Activated naive CD4-positive, alpha-beta T cell treated with anti-CD3 and anti-CD28 coated beads for 36 hours (primary cell): Measurements from ENCODE around the gene BPI. TPM values are rescaled to one million over a fixed set of nuclear protein-coding genes. Genes with fewer than 3 reads are reported as not detected.

Experiments
- CTCF ChIA-PET: fragments of 350-600 bp; sonication (Branson Sonifier 250); formaldehyde crosslinking; loops from one replicate; lab custom pipeline; 2021; ENCODE audit warnings: antibody characterized with exemption; lab: Charles Lee
- DNase-seq: peaks from one replicate; pipeline ENCODE4 v3.0.0-alpha.2; 2020
- H3K27ac Mint-ChIP-seq: one replicate; pipeline ENCODE4 v1.8.0; 2021; ENCODE audit warnings: mild to moderate bottlenecking, mixed read lengths
- H3K27me3 Mint-ChIP-seq: one replicate; pipeline ENCODE4 v1.8.0; 2021; ENCODE audit warnings: low read depth, mixed read lengths
- H3K36me3 Mint-ChIP-seq: one replicate; pipeline ENCODE4 v1.8.0; 2021; ENCODE audit warnings: low read depth, mixed read lengths
- H3K4me1 Mint-ChIP-seq: one replicate; pipeline ENCODE4 v1.8.0; 2021; ENCODE audit warnings: low read depth, mixed read lengths
- H3K4me3 Mint-ChIP-seq: one replicate; pipeline ENCODE4 v1.8.0; 2021; ENCODE audit warnings: mild to moderate bottlenecking, moderate library complexity, mixed read lengths
- H3K9me3 Mint-ChIP-seq: one replicate; pipeline ENCODE4 v1.8.0; 2021; ENCODE audit warnings: mixed read lengths
- intact Hi-C: fragments of 100-400 bp; cut with micrococcal nuclease; formaldehyde crosslinking; loops from one replicate; pipeline ENCODE4 v1.15.1; 2023
- total RNA-seq, 2 experiments: library from RNA; stranded (reverse); gene quantifications; one replicate each; pipeline ENCODE4 v1.2.3, GENCODE V29; 2021

Gene BPI
- total RNA-seq, 2 experiments from 2014 or later, result not detected

DNA sequence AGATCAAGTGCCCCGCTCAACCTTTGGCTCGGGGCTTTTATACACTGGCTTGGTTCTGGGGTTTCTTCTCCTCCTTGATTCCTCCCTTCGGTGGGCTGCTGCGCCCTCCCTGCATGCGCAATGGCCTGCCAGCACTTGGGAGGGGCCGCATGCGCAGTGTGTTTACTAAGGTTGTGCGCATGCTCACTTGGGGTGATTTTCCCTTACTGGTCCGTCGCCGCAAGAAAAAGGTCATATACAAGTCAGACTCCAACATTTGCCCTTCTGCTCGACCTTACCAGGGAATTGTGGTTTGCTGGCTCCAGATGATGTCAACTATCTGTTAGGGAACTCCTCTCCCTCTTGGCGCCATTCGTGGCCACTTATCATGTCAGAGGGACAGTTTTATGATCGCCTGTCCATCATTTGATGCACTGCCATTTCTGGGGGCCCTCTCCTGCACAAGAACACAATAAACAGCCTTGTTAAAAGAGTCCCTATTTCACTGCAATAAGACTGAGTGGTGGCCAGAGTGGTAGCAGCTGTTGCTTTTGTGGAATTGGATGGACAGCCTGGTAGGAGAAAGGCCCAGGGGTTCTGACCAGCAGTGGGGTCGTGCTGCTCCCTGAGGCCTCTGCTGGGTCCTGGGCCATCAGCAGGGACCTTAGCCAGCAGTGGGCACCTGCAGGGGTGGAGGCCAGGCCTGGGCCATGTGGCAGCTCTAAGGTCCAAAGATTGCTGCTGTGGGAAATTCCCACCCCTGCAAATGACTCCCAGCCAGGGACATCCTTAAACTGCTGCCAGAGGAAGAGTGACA is 39.6 kb downstream of the BPI start:
- no peaks in the 10 kb centered on the region for H3K4me1 Mint-ChIP-seq
- H3K9me3 Mint-ChIP-seq, result no peaks in the 10 kb centered on the region
- H3K27ac Mint-ChIP-seq, result no peak overlapping the region
- no peak for DNase-seq
- CTCF ChIA-PET, result no interaction called here
- peaks cover 3% of the 10 kb centered on the region for H3K27me3 Mint-ChIP-seq
- intact Hi-C loops, result no loop called here
- no peaks in the 10 kb centered on the region for H3K36me3 Mint-ChIP-seq
- H3K4me3 Mint-ChIP-seq, result no peak overlapping the region

GRCh38 chr20:38344107-38344701 is 40.2 kb downstream of the BPI start:
- intact Hi-C loops, result no loop called here
- Mint-ChIP-seq H3K27ac (no peak overlapping the region), H3K9me3 (no peaks in the 10 kb centered on the region), H3K4me3 (no peak overlapping the region), H3K36me3 (no peaks in the 10 kb centered on the region), H3K27me3 (peaks cover 3% of the 10 kb centered on the region), H3K4me1 (no peaks in the 10 kb centered on the region)
- CTCF ChIA-PET, result no interaction called here
- no peak for DNase-seq

DNA sequence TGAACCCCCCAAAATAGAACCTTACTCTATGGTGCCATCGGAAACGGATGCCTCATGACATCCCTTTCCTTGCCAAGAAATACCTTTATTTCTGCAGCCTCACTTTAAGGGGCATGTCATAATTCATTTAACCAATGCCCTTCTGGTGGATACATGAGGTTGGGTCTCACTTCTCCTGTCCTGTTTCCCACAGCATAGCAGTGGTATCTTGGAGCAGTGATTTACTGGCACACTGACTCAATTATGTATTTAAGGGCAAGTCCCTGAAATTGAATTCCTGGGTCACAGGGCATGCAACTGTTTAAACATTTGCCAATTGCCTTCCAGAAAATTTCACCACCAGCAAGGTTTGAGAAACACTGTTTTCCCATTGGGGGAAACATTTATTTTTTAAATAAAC is 41.7 kb downstream of the BPI start:
- CTCF ChIA-PET, result no interaction called here
- no peaks in the 10 kb centered on the region for H3K4me1 Mint-ChIP-seq
- H3K27ac Mint-ChIP-seq, result no peak overlapping the region
- DNase-seq, result no peak
- no peak overlapping the region for H3K4me3 Mint-ChIP-seq
- intact Hi-C loops, result no loop called here
- H3K36me3 Mint-ChIP-seq, result no peaks in the 10 kb centered on the region
- no peaks in the 10 kb centered on the region for H3K9me3 Mint-ChIP-seq
- peaks cover 2% of the 10 kb centered on the region for H3K27me3 Mint-ChIP-seq

DNA sequence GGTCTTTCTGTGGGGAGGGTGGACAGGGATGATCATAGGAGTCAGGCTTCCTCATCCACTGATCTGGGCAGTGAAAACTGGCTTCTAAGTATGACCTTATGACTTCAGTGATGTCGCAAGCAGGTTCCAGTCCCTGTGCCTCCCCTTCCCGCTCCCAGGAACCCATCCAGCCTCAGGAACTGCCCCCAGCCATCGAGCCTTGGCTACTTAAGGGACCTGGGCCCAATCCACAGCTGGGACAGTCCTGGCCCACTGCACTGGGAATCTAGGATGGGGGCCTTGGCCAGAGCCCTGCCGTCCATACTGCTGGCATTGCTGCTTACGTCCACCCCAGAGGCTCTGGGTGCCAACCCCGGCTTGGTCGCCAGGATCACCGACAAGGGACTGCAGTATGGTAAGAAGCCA is 42.3 kb downstream of the BPI start, which contains the start of gene LBP:
LBP (plus strand) TSS at position 236 of the 405 bp plus-strand sequence; CDS start at position 271, 35 bp downstream.
- intact Hi-C loops, result no loop called here
- H3K27me3 Mint-ChIP-seq, result no peaks in the 10 kb centered on the region
- no peak within 1 kb of the TSS for H3K4me3 Mint-ChIP-seq
- no peaks in the 10 kb centered on the region for H3K4me1 Mint-ChIP-seq
- no peaks in the 10 kb centered on the region for H3K36me3 Mint-ChIP-seq
- DNase-seq, result no peak
- no peak within 1 kb of the TSS for H3K27ac Mint-ChIP-seq
- CTCF ChIA-PET, result no interaction called here
- no peaks in the 10 kb centered on the region for H3K9me3 Mint-ChIP-seq

GRCh38 chr20:38346741-38347140 is 42.8 kb downstream of the BPI start:
- intact Hi-C loops, result no loop called here
- H3K9me3 Mint-ChIP-seq, result no peaks in the 10 kb centered on the region

DNA sequence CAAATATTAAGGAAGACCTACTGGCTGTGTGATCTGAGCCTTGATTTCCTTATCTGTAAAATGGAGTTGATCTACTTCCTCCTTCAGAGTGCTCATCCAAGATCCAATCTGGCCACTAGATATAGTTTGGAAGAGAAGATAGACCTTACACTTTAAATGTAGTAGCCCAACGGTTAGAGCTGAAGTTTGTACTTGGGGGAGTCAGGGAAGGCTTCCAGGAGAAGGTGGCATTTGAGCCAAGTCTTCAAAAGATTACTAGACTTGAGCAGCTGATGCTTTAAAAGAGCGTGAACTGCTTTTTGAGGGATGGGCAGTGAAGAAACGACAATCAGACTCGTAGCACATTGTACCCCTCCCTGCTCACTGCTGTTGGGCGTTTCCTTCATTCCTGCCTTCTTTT is 45.9 kb downstream of the BPI start:
- Mint-ChIP-seq H3K4me3 (no peak overlapping the region), H3K9me3 (no peaks in the 10 kb centered on the region), H3K36me3 (no peaks in the 10 kb centered on the region), H3K4me1 (no peaks in the 10 kb centered on the region), H3K27me3 (no peaks in the 10 kb centered on the region), H3K27ac (no peak overlapping the region)
- DNase-seq, result no peak
- intact Hi-C loops, result no loop called here
- CTCF ChIA-PET, result no interaction called here

More at GRCh38 chr20:38346741-38347140, 42.8 kb downstream of the BPI start:
- Mint-ChIP-seq H3K27ac (no peak overlapping the region), H3K4me1 (no peaks in the 10 kb centered on the region), H3K4me3 (no peak overlapping the region), H3K36me3 (no peaks in the 10 kb centered on the region), H3K27me3 (no peaks in the 10 kb centered on the region)
- CTCF ChIA-PET, result no interaction called here
- no peak for DNase-seq

- H3K9me3 Mint-ChIP-seq, result no peaks in the 10 kb centered on the region
- no peak overlapping the region for H3K27ac Mint-ChIP-seq
- H3K4me3 Mint-ChIP-seq, result no peak overlapping the region
Measured at GRCh38 chr20:38350879-38351775, 47.2 kb downstream of the BPI start.

GRCh38 chr20:38353316-38353715 is 49.4 kb downstream of the BPI start:
- CTCF ChIA-PET, result interaction anchor here (0.6 to 1.9 kb wide), 4 partner anchors 76 to 709 kb away, joined by 3 to 8 read pairs (median 3); no protein-coding TSS in a partner anchor
- Mint-ChIP-seq H3K4me1 (no peaks in the 10 kb centered on the region), H3K36me3 (no peaks in the 10 kb centered on the region), H3K4me3 (no peak overlapping the region), H3K27me3 (no peaks in the 10 kb centered on the region), H3K9me3 (no peaks in the 10 kb centered on the region), H3K27ac (no peak overlapping the region)
- no peak for DNase-seq
- intact Hi-C loops, result no loop called here

More at GRCh38 chr20:38350879-38351775, 47.2 kb downstream of the BPI start:
- CTCF ChIA-PET, result interaction anchor here (1.0 kb wide), 1 partner anchor 15 kb away, joined by 3 read pairs; no protein-coding TSS in a partner anchor
- intact Hi-C loops, result no loop called here
- H3K27me3 Mint-ChIP-seq, result no peaks in the 10 kb centered on the region
- H3K4me1 Mint-ChIP-seq, result no peaks in the 10 kb centered on the region
- H3K36me3 Mint-ChIP-seq, result no peaks in the 10 kb centered on the region
- DNase-seq, result no peak

- Mint-ChIP-seq H3K36me3 (no peaks in the 10 kb centered on the region), H3K27ac (no peak overlapping the region), H3K4me3 (no peak overlapping the region), H3K27me3 (no peaks in the 10 kb centered on the region), H3K4me1 (no peaks in the 10 kb centered on the region), H3K9me3 (no peaks in the 10 kb centered on the region)
- CTCF ChIA-PET, result interaction anchor here (0.7 to 1.9 kb wide), 3 partner anchors 100 to 281 kb away, joined by 3 to 8 read pairs (median 3); no protein-coding TSS in a partner anchor
- no peak for DNase-seq
- intact Hi-C loops, result no loop called here
Measured at GRCh38 chr20:38354227-38354626, 50.3 kb downstream of the BPI start.

DNA sequence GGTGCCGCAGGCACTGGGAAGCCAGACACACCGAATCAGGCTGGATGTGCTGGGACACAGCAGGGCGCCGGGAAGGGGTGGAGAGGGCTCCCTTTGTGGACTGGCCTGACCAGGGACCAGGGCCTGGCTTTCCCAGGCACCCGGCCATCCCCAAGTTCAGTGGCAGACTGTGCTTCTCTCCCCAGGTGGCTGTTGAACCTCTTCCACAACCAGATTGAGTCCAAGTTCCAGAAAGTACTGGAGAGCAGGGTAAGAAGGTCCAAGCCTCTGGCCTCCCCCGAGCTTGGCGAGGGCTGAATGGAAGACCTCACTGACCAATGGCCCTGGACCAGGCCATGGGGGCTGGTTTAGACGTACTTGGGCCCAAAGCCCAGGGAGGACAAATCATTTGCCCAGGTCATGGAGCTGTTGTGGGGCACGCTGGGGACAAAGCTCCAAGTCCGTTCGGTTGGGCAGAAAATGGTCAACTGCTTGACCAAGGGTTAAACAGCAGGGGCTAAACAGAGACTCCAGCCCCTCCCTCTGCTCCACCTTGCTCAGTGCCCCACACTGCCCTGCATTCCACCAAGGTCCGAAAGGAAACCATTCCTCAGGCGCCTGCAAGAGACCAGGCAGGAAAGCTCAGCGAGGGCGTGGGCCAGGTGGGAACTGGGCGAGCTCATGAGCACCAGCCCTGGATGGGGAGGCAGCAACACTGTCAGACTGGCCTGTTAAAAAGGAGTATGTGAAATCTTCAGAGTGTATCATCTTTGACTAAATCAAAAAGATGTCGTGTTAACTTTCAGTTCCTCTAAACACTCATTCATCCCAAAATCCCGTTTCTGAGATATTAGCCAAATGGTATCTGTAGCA is 51.4 kb downstream of the BPI start:
- DNase-seq, result no peak
- Mint-ChIP-seq H3K27me3 (no peaks in the 10 kb centered on the region), H3K27ac (no peak overlapping the region), H3K36me3 (no peaks in the 10 kb centered on the region), H3K9me3 (no peaks in the 10 kb centered on the region), H3K4me3 (no peak overlapping the region), H3K4me1 (no peaks in the 10 kb centered on the region)
- intact Hi-C loops, result no loop called here
- CTCF ChIA-PET, result no interaction called here

DNA sequence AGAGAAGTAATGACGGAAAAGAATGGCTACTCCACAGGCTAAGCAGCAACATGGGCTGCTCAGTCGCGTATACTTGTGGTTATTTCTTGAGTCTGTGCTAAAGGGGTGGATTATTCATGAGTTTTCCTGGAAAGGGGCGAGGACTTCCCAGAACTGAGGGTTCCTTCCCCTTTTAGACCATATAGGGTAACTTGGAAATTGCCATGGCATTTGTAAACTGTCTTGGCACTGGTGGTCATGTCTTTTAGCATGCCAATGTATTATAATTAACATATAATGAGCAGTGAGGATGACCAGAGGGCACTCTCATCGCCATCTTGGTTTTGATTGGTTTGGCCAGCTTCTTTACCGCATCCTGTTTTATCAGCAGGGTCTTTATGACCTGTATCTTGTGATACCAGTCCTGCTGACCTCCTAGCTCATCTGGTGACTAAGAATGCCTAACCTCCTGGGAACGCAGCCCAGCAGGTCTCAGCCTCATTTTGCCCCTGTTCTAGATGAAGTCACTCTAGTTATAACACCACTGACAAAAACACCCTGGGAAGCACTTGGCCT is 53.8 kb downstream of the BPI start:
- intact Hi-C loops, result no loop called here
- CTCF ChIA-PET, result interaction anchor here (1.7 kb wide), 1 partner anchor 790 kb away, joined by 4 read pairs; no protein-coding TSS in a partner anchor
- no peak overlapping the region for H3K4me3 Mint-ChIP-seq
- H3K27ac Mint-ChIP-seq, result no peak overlapping the region
- no peaks in the 10 kb centered on the region for H3K9me3 Mint-ChIP-seq
- no peaks in the 10 kb centered on the region for H3K27me3 Mint-ChIP-seq
- H3K36me3 Mint-ChIP-seq, result no peaks in the 10 kb centered on the region
- DNase-seq, result no peak
- no peaks in the 10 kb centered on the region for H3K4me1 Mint-ChIP-seq
